Psoas muscle (tissue), 8 donors: ENCODE data around the gene LETMD1. TPM values are rescaled to one million over a fixed set of nuclear protein-coding genes. Genes with fewer than 3 reads are reported as not detected.
A peak's percentile ranks its signal among the peaks of the same experiment; 100 is the strongest.

Experiments
- ATAC-seq, 4 donors: fragments of 200-7000 bp; cut with Tn5 transposase; one replicate each; pipeline ENCODE4 v1.9.1; 2020; ENCODE audit warnings: moderate library complexity in 3 of 4, mild to moderate bottlenecking in 2 of 4
- DNase-seq, 2 donors: peaks; one replicate each; pipeline ENCODE4 v3.0.0-alpha.2; 2020
- H3K27ac ChIP-seq: fragments of 200-600 bp; one replicate; pipeline ENCODE4 v1.8.0; 2022
- H3K27me3 ChIP-seq, 3 donors: fragments of 200-600 bp in 1 of 3; one replicate each; pipeline versions ENCODE4 v1.6.1 to v1.8.0; 2013 to 2022; ENCODE audit warnings: low read length in 2 of 3, mild to moderate bottlenecking in 2 of 3, moderate library complexity in 1 of 3; ENCODE audit not compliant: insufficient read depth in 3 of 3
- H3K36me3 ChIP-seq, 2 donors: fragments of 200-600 bp in 1 of 2; one replicate each; pipeline versions ENCODE4 v1.6.1 to v1.8.0; 2013 to 2022; ENCODE audit warnings: low read depth in 1 of 2, mild to moderate bottlenecking in 1 of 2, moderate library complexity in 1 of 2; ENCODE audit not compliant: insufficient read depth in 1 of 2
- H3K4me1 ChIP-seq: fragments of 200-600 bp; one replicate; pipeline ENCODE4 v1.8.0; 2022
- H3K4me3 ChIP-seq: fragments of 200-600 bp; one replicate; pipeline ENCODE4 v1.8.0; 2022; ENCODE audit warnings: mild to moderate bottlenecking
- H3K9me3 ChIP-seq: fragments of 200-600 bp; one replicate; pipeline ENCODE4 v1.8.0; 2022
- CTCF ChIP-seq: fragments of 200-600 bp; IDR thresholded peaks from one replicate; pipeline ENCODE4 v1.8.0; 2022; ENCODE audit warnings: antibody characterized with exemption
- WGBS, 3 donors: extraction: QIAGEN DNeasy Blood & Tissue Kit; methylation state at CpG; one replicate each; pipeline versions ENCODE4 v1.1.6 to v1.1.7; 2013; 5-methylcytosine and 5-hydroxymethylcytosine counted together
- intact Hi-C, 2 donors: fragments of 100-400 bp; cut with DNase I; formaldehyde crosslinking; loops; one replicate each; pipeline versions ENCODE4 v1.11.0 to v1.14.2; 2022
- long read RNA-seq, 2 donors: library from polyadenylated mRNA; unstranded; transcript quantifications; one replicate each; pipeline ENCODE4 v2.0.0, GENCODE V29; 2021
- polyA plus RNA-seq, 3 donors: library from polyadenylated mRNA; stranded (reverse); fragments of 200-250 nt; gene quantifications; one replicate each; pipeline ENCODE4 v1.2.3, GENCODE V29; 2013
- total RNA-seq, 4 donors: library from RNA; stranded (reverse); fragmentation: NEBNext Ultra II Directional in 2 of 4; extraction: Animal tissue kit (Norgen Biotek cat#: 25700) in 2 of 4; gene quantifications; one replicate each; pipeline versions ENCODE4 v1.2.1 to v1.2.4, GENCODE V29; 2021 to 2023
- donor health status: healthy with polysubstance abuse.
- donor health status: DM: no; HTN: no; CAD: no; lungs with moderate emphysema.
- donor health status: Bipolar disorder and iron deficiency.
- donor health status: healthy.
- donor health status: DM: yes; HTN: yes; CAD: no.
- donor health status: DM: no; HTN: no; CAD: no.
- donor health status: DM: no; HTN: no; CAD: no.
- donor health status: DM: yes; HTN: yes; CAD: no.

Gene LETMD1
- 10 to 100 TPM; 22.2 to 29.5 (median 28.3) TPM for total RNA-seq
- polyA plus RNA-seq, result 10 to 100 TPM; 17.4 to 41.5 (median 24.9) TPM
- long read RNA-seq, donor 1, transcript LETMD1-201 (9 exons, 2,112 nt), result major isoform, 9 of 26 reads
- long read RNA-seq, donor 1, partial matches to known transcripts, result 2 of 26 reads
- long read RNA-seq, donor 1, other reads (novel, unspliced or antisense), result 9 of 26 reads
- long read RNA-seq, donor 2, transcript LETMD1-201 (9 exons, 2,112 nt), result major isoform, 10 of 47 reads
- long read RNA-seq, donor 2, partial matches to known transcripts, result 8 of 47 reads
- long read RNA-seq, donor 2, other reads (novel, unspliced or antisense), result 20 of 47 reads

GRCh38 chr12:51047655-51048540 is at the start of gene LETMD1:
LETMD1 (plus strand) TSS chr12:51048327; CDS start chr12:51048357, 30 bp downstream.
- Histone ChIP-seq H3K27ac (peak within 1 kb of the TSS; percentile 97), H3K4me1 (peaks cover 20% of the 10 kb centered on the region), H3K4me3 (peak within 1 kb of the TSS; percentile 79), H3K27me3 (no peaks in the 10 kb centered on the region), H3K36me3 (peaks cover 0 to 32% of the 10 kb centered on the region in 2 donors), H3K9me3 (no peaks in the 10 kb centered on the region)
- TF ChIP-seq CTCF, result peak; percentile 90
- 1 to 2% (median 2%) methylated on average over 50 to 51 of the region's 51 CpGs for WGBS, 3 donors
- DNase-seq (peak; percentile 91 to 96), ATAC-seq (peak; percentile 97 to 99 (median 98))
- intact Hi-C loops, result loop anchor here in 1 of 2 donors (2.0 kb wide), 2 partner anchors 193 to 293 kb away; no protein-coding TSS in a partner anchor

GRCh38 chr12:50999093-50999492 is 49.0 kb upstream of the LETMD1 start:
- no peak for TF ChIP-seq CTCF
- Histone ChIP-seq H3K27ac (no peak overlapping the region), H3K4me1 (no peaks in the 10 kb centered on the region), H3K4me3 (no peak overlapping the region), H3K36me3 (peaks cover 3 to 95% of the 10 kb centered on the region in 2 donors), H3K9me3 (no peaks in the 10 kb centered on the region), H3K27me3 (no peaks in the 10 kb centered on the region)
- WGBS, 3 donors, result 84 to 97% (median 97%) methylated on average over 4 of the region's 4 CpGs
- intact Hi-C loops, result no loop called here
- DNase-seq (no peak), ATAC-seq (no peak)

- H3K4me1 ChIP-seq, result no peaks in the 10 kb centered on the region
- no peak overlapping the region for H3K4me3 ChIP-seq
- no peak for TF ChIP-seq CTCF
- H3K36me3 ChIP-seq, result peaks cover 6 to 95% of the 10 kb centered on the region in 2 donors
- WGBS, 3 donors, result 72 to 81% (median 80%) methylated on average over 7 of the region's 7 CpGs
- H3K9me3 ChIP-seq, result no peaks in the 10 kb centered on the region
- H3K27ac ChIP-seq, result no peak overlapping the region
- DNase-seq, result no peak
- no peaks in the 10 kb centered on the region for H3K27me3 ChIP-seq
- intact Hi-C loops, result no loop called here
- no peak for ATAC-seq
Observed at GRCh38 chr12:51000245-51000644, 47.9 kb upstream of the LETMD1 start.

GRCh38 chr12:51001799-51002198 is 46.3 kb upstream of the LETMD1 start:
- no peaks in the 10 kb centered on the region for H3K9me3 ChIP-seq
- WGBS, 3 donors, result 82 to 91% (median 90%) methylated on average over 1 of the region's 1 CpG

More at GRCh38 chr12:51001799-51002198, 46.3 kb upstream of the LETMD1 start:
- H3K27ac ChIP-seq, result no peak overlapping the region
- H3K36me3 ChIP-seq, result peaks cover 9 to 93% of the 10 kb centered on the region in 2 donors
- no peaks in the 10 kb centered on the region for H3K4me1 ChIP-seq
- intact Hi-C loops, result no loop called here
- no peak for TF ChIP-seq CTCF
- ATAC-seq, result no peak
- DNase-seq, result no peak
- H3K4me3 ChIP-seq, result no peak overlapping the region
- H3K27me3 ChIP-seq, result no peaks in the 10 kb centered on the region
